ENCODE results near the gene C19orf73.

The C19orf73 gene

DNA sequence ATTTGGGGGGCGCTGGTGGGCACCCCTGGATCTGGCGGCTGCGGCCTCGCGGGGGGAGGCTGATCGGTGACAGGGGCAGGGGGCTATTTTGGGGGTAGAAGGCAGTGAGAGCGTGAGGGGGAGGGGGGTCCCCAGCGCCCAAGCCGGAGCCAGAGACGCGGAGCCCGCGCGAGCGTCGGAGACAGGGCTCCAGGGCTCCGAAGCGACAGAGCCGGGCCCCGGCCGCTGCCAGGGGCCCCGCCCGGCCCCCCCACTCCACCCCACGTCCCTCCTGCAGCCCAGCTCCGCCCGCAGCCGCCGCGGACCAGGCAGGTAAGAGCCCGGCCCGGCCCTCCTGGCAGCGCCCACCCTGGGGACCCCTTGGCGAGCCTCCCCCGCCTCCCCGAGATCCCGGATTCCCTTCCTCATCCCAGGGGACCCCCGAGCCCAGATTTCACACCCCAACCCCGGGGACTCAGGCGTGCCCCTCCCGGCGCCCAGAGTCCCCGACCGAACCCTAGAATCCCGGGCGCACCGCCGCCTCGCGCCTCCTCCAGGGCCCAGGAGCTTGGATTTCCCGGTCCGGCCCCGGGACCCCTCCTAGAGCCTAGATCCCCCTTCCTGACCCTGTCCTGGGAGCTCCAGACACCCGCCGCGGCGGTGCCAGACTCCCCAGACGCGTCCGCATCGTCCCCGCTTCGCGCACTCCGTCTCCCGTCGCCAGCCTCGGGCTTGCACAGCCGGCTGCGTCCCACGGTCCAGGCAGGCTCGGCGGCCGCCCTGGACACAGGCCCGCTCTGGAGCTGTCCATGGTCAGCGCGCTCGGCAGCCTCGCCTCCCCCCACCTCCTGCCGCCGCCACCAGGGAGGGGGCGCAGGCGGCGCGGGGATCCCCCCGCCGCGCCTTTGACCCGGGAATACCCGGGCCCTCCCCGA is 725 bp upstream of the C19orf73 start, which contains the start of gene PPFIA3:
TSS of gene PPFIA3 (plus strand) at position 134 of the 914 bp plus-strand sequence. CDS start 8,330 bp downstream, outside the sequence.
- peaks cover 27% of the 10 kb centered on the region for H3K4me1 Mint-ChIP-seq (ENCODE audit: low read depth)

GRCh38 chr19:49117677-49118564 is 1.0 kb downstream of the C19orf73 start:
- Mint-ChIP-seq H3K4me1 (ENCODE audit: low read depth) (peaks cover 37% of the 10 kb centered on the region), H3K9me3 (no peaks in the 10 kb centered on the region), H3K27ac (peak overlapping the region; percentile 85), H3K36me3 (ENCODE audit: low read depth) (no peaks in the 10 kb centered on the region), H3K4me3 (peak overlapping the region; percentile 87), H3K27me3 (peaks cover 9% of the 10 kb centered on the region)

More for the DNA sequence above, 725 bp upstream of the C19orf73 start, which contains the start of gene PPFIA3:
- peak within 1 kb of the TSS; percentile 87 for H3K4me3 Mint-ChIP-seq
- H3K9me3 Mint-ChIP-seq, result no peaks in the 10 kb centered on the region
- H3K27me3 Mint-ChIP-seq, result peaks cover 9% of the 10 kb centered on the region
- H3K36me3 Mint-ChIP-seq (ENCODE audit: low read depth), result no peaks in the 10 kb centered on the region
- H3K27ac Mint-ChIP-seq, result peak within 1 kb of the TSS; percentile 85

- no peaks in the 10 kb centered on the region for H3K36me3 Mint-ChIP-seq (ENCODE audit: low read depth)
- no peak overlapping the region for H3K27ac Mint-ChIP-seq
- peaks cover 37% of the 10 kb centered on the region for H3K4me1 Mint-ChIP-seq (ENCODE audit: low read depth)
- H3K9me3 Mint-ChIP-seq, result no peaks in the 10 kb centered on the region
- H3K4me3 Mint-ChIP-seq, result no peak overlapping the region
- H3K27me3 Mint-ChIP-seq, result peaks cover 9% of the 10 kb centered on the region
These were observed 2.4 kb downstream of the C19orf73 start for GRCh38 chr19:49116544-49116943.

DNA sequence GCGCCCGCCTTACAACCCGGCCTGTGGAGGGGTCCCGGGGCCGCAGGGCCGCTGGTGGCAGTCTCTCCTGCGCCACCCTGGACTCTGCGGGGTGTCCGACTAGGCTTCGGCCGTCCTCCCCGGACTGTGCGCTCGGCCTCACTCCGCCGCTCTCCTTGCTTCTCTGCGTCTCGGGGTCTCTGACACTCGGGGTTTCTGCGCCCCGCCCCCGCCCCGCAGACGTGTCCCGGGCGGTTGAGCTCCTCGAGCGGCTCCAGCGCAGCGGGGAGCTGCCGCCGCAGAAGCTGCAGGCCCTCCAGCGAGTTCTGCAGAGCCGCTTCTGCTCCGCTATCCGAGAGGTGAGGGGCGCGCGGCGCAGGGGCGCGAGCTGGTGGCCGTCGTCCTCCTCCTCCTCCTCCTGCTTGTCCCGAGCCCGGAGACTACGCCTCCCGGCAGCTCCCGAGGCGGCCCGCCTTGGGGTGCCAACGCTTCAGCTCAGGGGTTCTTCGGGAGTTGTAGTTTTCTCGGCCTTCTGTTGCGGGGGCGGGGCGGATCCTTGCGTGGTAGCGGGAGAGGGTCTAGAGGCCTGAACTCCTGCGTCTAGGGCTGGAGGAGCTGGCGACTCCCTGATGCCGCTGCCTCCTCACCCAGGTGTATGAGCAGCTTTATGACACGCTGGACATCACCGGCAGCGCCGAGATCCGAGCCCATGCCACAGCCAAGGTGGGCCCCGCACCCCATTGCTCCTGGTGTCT is 4.1 kb downstream of the C19orf73 start:
- Mint-ChIP-seq H3K4me3 (peak overlapping the region; percentile 80), H3K27me3 (no peaks in the 10 kb centered on the region), H3K36me3 (ENCODE audit: low read depth) (no peaks in the 10 kb centered on the region), H3K27ac (no peak overlapping the region), H3K4me1 (ENCODE audit: low read depth) (peaks cover 29% of the 10 kb centered on the region), H3K9me3 (no peaks in the 10 kb centered on the region)

DNA sequence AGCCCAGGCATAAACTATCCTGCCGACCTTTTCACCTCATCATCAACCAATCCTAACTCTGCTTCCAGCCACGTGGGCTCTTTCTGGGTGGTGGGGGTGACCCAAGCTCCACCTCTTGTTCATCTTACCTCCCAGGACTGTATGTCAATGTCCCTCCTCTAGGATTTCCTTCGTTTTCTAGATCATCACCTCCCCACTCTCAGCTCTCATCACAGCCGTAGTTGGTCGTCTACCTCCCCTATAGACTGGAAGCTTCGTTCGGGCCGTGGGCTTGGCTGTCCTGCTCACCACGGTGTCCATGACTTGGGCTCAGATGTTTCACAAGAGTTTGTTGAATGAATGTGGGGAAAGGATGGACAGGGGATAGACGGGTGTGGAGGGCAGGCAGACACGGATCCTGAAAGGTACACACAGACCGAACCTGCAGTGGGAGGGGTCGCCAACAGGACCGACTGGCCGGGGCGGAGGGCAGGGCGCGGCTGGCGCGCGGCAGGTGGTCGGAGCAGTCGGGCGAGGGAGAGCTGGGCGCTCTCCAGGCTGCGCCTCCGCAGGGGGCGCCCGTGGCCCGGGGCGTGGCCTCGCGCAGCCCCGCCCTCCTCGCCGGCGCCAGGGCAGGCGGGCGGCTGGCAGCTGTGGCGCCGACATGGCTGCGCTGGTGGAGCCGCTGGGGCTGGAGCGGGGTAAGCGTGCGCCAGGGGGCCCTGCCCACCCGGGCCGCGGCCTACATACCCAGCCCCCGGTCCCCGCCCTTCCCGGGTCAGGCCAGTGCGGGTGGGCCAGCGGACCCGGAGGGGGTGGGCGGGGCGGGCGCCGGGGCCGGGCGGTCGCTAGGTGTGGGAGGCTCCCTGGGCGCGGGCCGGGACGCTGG is 4.9 kb downstream of the C19orf73 start, which contains the start of gene LIN7B:
TSS of gene LIN7B (plus strand) at position 609 of the 868 bp plus-strand sequence. CDS start at position 644, 35 bp downstream.
- H3K9me3 Mint-ChIP-seq, result no peaks in the 10 kb centered on the region
- H3K27me3 Mint-ChIP-seq, result no peaks in the 10 kb centered on the region
- H3K27ac Mint-ChIP-seq, result no peak within 1 kb of the TSS
- H3K36me3 Mint-ChIP-seq (ENCODE audit: low read depth), result peaks cover 6% of the 10 kb centered on the region
- peak within 1 kb of the TSS; percentile 80 for H3K4me3 Mint-ChIP-seq
- peaks cover 29% of the 10 kb centered on the region for H3K4me1 Mint-ChIP-seq (ENCODE audit: low read depth)

GRCh38 chr19:49111218-49111998 is 7.5 kb downstream of the C19orf73 start:
- H3K4me1 Mint-ChIP-seq (ENCODE audit: low read depth), result peaks cover 13% of the 10 kb centered on the region
- H3K27me3 Mint-ChIP-seq, result no peaks in the 10 kb centered on the region
- no peak overlapping the region for H3K4me3 Mint-ChIP-seq
- H3K9me3 Mint-ChIP-seq, result no peaks in the 10 kb centered on the region
- no peak overlapping the region for H3K27ac Mint-ChIP-seq
- peaks cover 24% of the 10 kb centered on the region for H3K36me3 Mint-ChIP-seq (ENCODE audit: low read depth)

- no peaks in the 10 kb centered on the region for H3K27me3 Mint-ChIP-seq
- peaks cover 13% of the 10 kb centered on the region for H3K4me1 Mint-ChIP-seq (ENCODE audit: low read depth)
- H3K27ac Mint-ChIP-seq, result no peak overlapping the region
- peaks cover 28% of the 10 kb centered on the region for H3K36me3 Mint-ChIP-seq (ENCODE audit: low read depth)
- H3K9me3 Mint-ChIP-seq, result no peaks in the 10 kb centered on the region
- H3K4me3 Mint-ChIP-seq, result no peak overlapping the region
These were observed 8.4 kb downstream of the C19orf73 start for GRCh38 chr19:49110567-49110966.

- Mint-ChIP-seq H3K27me3 (no peaks in the 10 kb centered on the region), H3K4me3 (no peak overlapping the region), H3K4me1 (ENCODE audit: low read depth) (peaks cover 9% of the 10 kb centered on the region), H3K9me3 (no peaks in the 10 kb centered on the region), H3K27ac (no peak overlapping the region), H3K36me3 (ENCODE audit: low read depth) (peaks cover 34% of the 10 kb centered on the region)
These were observed 9.2 kb downstream of the C19orf73 start for GRCh38 chr19:49109569-49110233.

GRCh38 chr19:49109051-49109450 is 9.9 kb downstream of the C19orf73 start:
- Mint-ChIP-seq H3K4me1 (ENCODE audit: low read depth) (peaks cover 9% of the 10 kb centered on the region), H3K27me3 (no peaks in the 10 kb centered on the region), H3K9me3 (no peaks in the 10 kb centered on the region), H3K4me3 (no peak overlapping the region), H3K36me3 (ENCODE audit: low read depth) (peaks cover 36% of the 10 kb centered on the region), H3K27ac (no peak overlapping the region)

GRCh38 chr19:49107625-49108459 is 11.1 kb downstream of the C19orf73 start:
- Mint-ChIP-seq H3K9me3 (no peaks in the 10 kb centered on the region), H3K4me3 (no peak overlapping the region), H3K4me1 (ENCODE audit: low read depth) (no peaks in the 10 kb centered on the region), H3K27me3 (no peaks in the 10 kb centered on the region), H3K36me3 (ENCODE audit: low read depth) (peaks cover 36% of the 10 kb centered on the region), H3K27ac (no peak overlapping the region)

- Mint-ChIP-seq H3K9me3 (no peaks in the 10 kb centered on the region), H3K4me1 (ENCODE audit: low read depth) (no peaks in the 10 kb centered on the region), H3K36me3 (ENCODE audit: low read depth) (peaks cover 40% of the 10 kb centered on the region), H3K27ac (peak overlapping the region; percentile 38), H3K27me3 (no peaks in the 10 kb centered on the region), H3K4me3 (no peak overlapping the region)
These were observed 12.3 kb downstream of the C19orf73 start for GRCh38 chr19:49106648-49107135.
